Suprapubic skin (tissue), 3 donors: ENCODE results near the gene ZNF423.

Experiments
- EP300 ChIP-seq: sonication (generic); formaldehyde crosslinking; IDR thresholded peaks from one replicate; pipeline ENCODE4 v1.6.1; 2017; ENCODE audit warnings: antibody characterized with exemption
- POLR2A ChIP-seq, 2 donors: fragments of 450-650 bp; IDR thresholded peaks; one replicate each; pipeline ENCODE4 v1.6.1; 2017; ENCODE audit warnings: antibody characterized with exemption in 2 of 2, mild to moderate bottlenecking in 2 of 2, moderate library complexity in 2 of 2
- TF ChIP-seq, protein P1 (sequence below), 2 donors: fragments of 200-600 bp in 1 of 2; fragments of 450-650 bp in 1 of 2; sonication (generic) in 1 of 2; IDR thresholded peaks; one replicate each; pipeline ENCODE4 v1.5.1; 2016 to 2019; ENCODE audit warnings: antibody characterized with exemption in 2 of 2, mild to moderate bottlenecking in 1 of 2, moderate library complexity in 1 of 2

DNA sequence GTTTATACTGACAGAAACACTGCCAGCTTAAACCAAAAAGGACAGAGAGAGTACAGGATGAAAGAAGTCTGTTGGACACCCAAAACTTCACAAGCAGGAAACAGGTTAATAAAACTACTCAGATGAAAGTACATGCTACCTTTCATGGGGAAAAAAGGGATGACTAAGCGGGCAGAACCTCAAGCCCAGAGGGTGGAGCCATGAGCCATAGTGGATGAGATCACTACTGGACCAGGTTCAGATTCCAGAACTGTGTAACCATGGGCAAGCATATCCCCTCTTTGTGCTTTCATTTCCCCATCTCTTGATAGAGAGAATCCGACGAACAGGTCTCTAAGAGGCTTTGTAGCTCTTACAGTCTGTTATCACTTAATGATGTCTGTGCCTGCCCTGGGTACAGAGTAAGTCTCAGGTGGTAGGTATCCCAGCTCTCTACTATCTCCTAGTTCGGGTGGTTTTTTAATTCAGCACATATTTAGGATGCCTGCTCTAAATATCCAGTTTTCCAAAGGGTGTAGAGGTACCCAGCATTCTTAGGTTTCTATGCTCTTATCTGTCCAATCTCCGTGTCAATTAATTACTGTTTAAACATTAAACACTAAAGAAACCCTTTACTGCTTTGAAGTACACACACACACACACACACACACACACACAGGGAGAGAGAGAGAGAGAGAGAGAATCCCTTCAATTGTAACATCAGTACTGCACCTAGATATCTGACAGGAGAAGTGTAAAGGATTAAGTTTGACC is 206.7 kb downstream of the ZNF423 start:
- TF ChIP-seq, protein P1, sequence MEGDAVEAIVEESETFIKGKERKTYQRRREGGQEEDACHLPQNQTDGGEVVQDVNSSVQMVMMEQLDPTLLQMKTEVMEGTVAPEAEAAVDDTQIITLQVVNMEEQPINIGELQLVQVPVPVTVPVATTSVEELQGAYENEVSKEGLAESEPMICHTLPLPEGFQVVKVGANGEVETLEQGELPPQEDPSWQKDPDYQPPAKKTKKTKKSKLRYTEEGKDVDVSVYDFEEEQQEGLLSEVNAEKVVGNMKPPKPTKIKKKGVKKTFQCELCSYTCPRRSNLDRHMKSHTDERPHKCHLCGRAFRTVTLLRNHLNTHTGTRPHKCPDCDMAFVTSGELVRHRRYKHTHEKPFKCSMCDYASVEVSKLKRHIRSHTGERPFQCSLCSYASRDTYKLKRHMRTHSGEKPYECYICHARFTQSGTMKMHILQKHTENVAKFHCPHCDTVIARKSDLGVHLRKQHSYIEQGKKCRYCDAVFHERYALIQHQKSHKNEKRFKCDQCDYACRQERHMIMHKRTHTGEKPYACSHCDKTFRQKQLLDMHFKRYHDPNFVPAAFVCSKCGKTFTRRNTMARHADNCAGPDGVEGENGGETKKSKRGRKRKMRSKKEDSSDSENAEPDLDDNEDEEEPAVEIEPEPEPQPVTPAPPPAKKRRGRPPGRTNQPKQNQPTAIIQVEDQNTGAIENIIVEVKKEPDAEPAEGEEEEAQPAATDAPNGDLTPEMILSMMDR (IDR thresholded peaks at IDR 0.05): no peak
- TF ChIP-seq EP300 (no peak), POLR2A (IDR thresholded peaks at IDR 0.05) (no peak)
